ENCODE data around the gene LRRC8B. TPM values are rescaled to one million over a fixed set of nuclear protein-coding genes. Genes with fewer than 3 reads are reported as not detected.

The LRRC8B gene
- total RNA-seq, 3 donors from 2014 or later = 11.5 to 25.3 (median 12.3) TPM

DNA sequence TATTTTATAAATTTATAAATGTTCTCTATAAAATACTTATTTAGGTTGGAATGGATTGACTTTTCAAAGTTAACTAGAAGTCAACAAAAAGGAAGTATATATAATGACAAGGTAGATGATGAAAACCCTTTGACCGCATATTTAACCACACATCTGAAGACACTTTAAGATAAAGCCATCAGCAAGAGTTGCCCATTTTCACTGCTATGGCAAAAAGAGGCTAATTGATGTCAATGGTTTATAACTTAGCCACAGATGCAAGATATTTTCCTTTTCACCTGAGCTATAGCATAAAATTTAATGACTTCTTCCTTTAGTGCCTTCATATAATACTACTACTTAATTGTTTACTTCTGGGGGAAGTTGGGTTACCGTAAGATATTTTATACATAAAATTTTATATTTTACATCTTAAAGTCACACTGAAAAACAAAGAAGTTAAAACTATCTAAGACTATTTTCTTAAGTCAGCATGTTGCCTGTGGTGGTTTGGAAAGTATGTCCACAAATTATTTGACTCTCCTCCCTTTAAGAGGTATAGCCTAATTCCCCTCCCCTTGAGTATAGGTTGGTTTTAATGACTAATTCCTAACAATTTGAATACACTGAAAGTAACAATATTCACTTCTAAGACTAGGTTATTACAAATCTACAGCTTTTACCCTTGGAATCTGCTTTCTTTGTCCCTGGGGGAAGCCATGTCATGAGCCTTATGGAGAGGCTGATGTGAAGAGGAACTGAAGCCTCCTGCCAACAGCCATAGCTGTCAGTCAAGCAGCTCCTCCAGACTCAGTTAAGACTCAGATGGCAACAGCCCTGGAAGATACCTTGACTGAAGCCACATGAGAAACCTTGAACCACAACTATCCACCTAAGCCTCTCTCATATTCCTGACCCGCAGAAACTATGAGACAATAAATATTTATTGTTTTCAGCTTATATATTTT is 40.3 kb upstream of the LRRC8B start:
- no peak for DNase-seq (ENCODE audit: low spot score in 2 of 2)
- Histone ChIP-seq H3K27me3 (no peaks in the 10 kb centered on the region), H3K4me3 (no peak overlapping the region), H3K4me1 (no peaks in the 10 kb centered on the region), H3K9me3 (peaks cover 4 to 6% of the 10 kb centered on the region in 2 donors), H3K36me3 (no peaks in the 10 kb centered on the region), H3K27ac (no peak overlapping the region)
- intact Hi-C loops (cut with DNase I; ENCODE audit: low total_unique reads) = loop anchor here (10.0 kb wide), 1 partner anchor 270 kb away; no protein-coding TSS in a partner anchor
- no peak for TF ChIP-seq POLR2A (IDR thresholded peaks at IDR 0.05)
- no peak for TF ChIP-seq CTCF (IDR thresholded peaks at IDR 0.05)
- TF ChIP-seq POLR2AphosphoS5 (IDR thresholded peaks at IDR 0.05) = no peak

DNA sequence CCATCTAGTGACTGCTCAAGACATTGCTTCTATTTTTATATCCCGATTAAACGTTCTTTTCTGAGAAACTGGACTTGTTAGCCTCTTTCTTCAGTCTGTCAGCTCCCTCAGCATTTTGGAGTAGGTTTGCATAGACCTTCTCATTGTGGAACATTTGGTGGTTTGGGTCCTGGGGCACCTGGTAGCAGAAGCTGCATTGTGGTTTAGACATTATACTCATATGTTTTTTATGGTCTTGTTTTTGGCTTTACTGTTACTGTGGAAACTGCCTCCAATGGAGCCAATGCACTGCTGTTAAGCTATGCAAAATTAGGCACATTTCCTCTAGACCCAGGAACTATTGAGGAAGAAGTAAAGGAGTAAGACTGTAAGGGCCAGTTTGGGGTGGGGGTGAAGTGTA is 36.7 kb upstream of the LRRC8B start:
- TF ChIP-seq POLR2AphosphoS5 (IDR thresholded peaks at IDR 0.05) (no peak), POLR2A (IDR thresholded peaks at IDR 0.05) (no peak), CTCF (IDR thresholded peaks at IDR 0.05) (no peak)
- Histone ChIP-seq H3K4me3 (no peak overlapping the region), H3K27me3 (no peaks in the 10 kb centered on the region), H3K9me3 (no peaks in the 10 kb centered on the region), H3K36me3 (no peaks in the 10 kb centered on the region), H3K27ac (no peak overlapping the region), H3K4me1 (no peaks in the 10 kb centered on the region)
- intact Hi-C loops (cut with DNase I; ENCODE audit: low total_unique reads) = loop anchor here (10.0 kb wide), 1 partner anchor 267 kb away; no protein-coding TSS in a partner anchor
- DNase-seq (ENCODE audit: low spot score in 2 of 2) = no peak

GRCh38 chr1:89489047-89489729 is 35.4 kb upstream of the LRRC8B start:
- Histone ChIP-seq H3K4me1 (no peaks in the 10 kb centered on the region), H3K4me3 (no peak overlapping the region), H3K27ac (peak overlapping the region in 1 of 2 donors; percentile 38), H3K36me3 (no peaks in the 10 kb centered on the region), H3K9me3 (no peaks in the 10 kb centered on the region), H3K27me3 (no peaks in the 10 kb centered on the region)
- intact Hi-C loops (cut with DNase I; ENCODE audit: low total_unique reads) = loop anchor here (10.0 kb wide), 1 partner anchor 266 kb away; no protein-coding TSS in a partner anchor
- DNase-seq (ENCODE audit: low spot score in 2 of 2) = no peak
- no peak for TF ChIP-seq POLR2A (IDR thresholded peaks at IDR 0.05)

- H3K27me3 ChIP-seq = no peaks in the 10 kb centered on the region
- TF ChIP-seq CTCF (IDR thresholded peaks at IDR 0.05) = no peak
- TF ChIP-seq POLR2AphosphoS5 (IDR thresholded peaks at IDR 0.05) = no peak
- TF ChIP-seq POLR2A (IDR thresholded peaks at IDR 0.05) = no peak
- H3K36me3 ChIP-seq = no peaks in the 10 kb centered on the region
- no peaks in the 10 kb centered on the region for H3K9me3 ChIP-seq
- no peak overlapping the region for H3K4me3 ChIP-seq
- intact Hi-C loops (cut with DNase I; ENCODE audit: low total_unique reads) = no loop called here
- no peak overlapping the region for H3K27ac ChIP-seq
- DNase-seq (ENCODE audit: low spot score in 2 of 2) = no peak
- H3K4me1 ChIP-seq = no peaks in the 10 kb centered on the region
Measured at GRCh38 chr1:89490389-89490788, 34.2 kb upstream of the LRRC8B start.

DNA sequence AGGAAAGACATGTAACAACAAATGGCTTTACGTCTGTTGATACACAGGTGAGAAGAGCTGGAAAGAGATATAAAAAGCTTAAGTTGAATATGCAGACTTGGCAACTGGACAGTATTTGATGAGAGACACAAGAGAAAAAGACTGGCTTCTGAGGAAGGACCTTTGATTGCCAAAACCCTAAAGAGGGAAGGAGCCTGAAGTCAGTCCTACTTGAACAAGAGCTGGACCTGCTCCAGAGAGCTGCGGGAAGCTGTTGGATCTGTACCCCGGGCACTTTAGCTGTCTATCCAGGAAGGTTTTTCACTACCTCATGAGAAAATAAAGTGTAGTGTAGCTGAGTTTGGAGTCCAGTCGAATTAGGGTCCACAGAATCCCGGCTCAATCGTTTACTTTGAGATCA is 25.3 kb upstream of the LRRC8B start:
- no peak for TF ChIP-seq POLR2AphosphoS5 (IDR thresholded peaks at IDR 0.05)
- no peak for TF ChIP-seq CTCF (IDR thresholded peaks at IDR 0.05)
- TF ChIP-seq POLR2A (IDR thresholded peaks at IDR 0.05) = no peak
- Histone ChIP-seq H3K4me1 (no peaks in the 10 kb centered on the region), H3K9me3 (no peaks in the 10 kb centered on the region), H3K27ac (peak overlapping the region; percentile 4 to 58), H3K36me3 (no peaks in the 10 kb centered on the region), H3K4me3 (no peak overlapping the region), H3K27me3 (no peaks in the 10 kb centered on the region)
- intact Hi-C loops (cut with DNase I; ENCODE audit: low total_unique reads) = no loop called here
- DNase-seq (ENCODE audit: low spot score in 2 of 2) = peak in 1 of 2 donors; percentile 46

Data from breast epithelium (tissue), 4 donors.